H1 (cell line): ENCODE results near the gene MYO1A. TPM values are rescaled to one million over a fixed set of nuclear protein-coding genes. Genes with fewer than 3 reads are reported as not detected.

ENCODE experiments used
- CHD2 ChIP-seq: IDR thresholded peaks from 2 replicates; pipeline ENCODE4 v1.6.1; 2012; ENCODE audit warnings: low read length, improper control_type of control experiment
- EZH2 ChIP-seq: fragments of 200-600 bp; sonication (generic); IDR thresholded peaks from 2 replicates; pipeline ENCODE4 v1.7.1; 2012; ENCODE audit warnings: low read depth, mild to moderate bottlenecking, moderate library complexity, low read length, inconsistent platforms; ENCODE audit not compliant: severe bottlenecking
- MAFK ChIP-seq: IDR thresholded peaks from 2 replicates; pipeline ENCODE4 v1.6.1; 2012; ENCODE audit warnings: low read depth, mild to moderate bottlenecking, improper control_type of control experiment, low read length
- RBBP5 ChIP-seq: IDR thresholded peaks from 2 replicates; pipeline ENCODE4 v1.7.1; 2012; ENCODE audit warnings: low read depth, mild to moderate bottlenecking, inconsistent platforms, low read length, moderate library complexity, borderline replicate concordance
- RFX5 ChIP-seq: IDR thresholded peaks from 2 replicates; pipeline ENCODE4 v1.6.1; 2011; ENCODE audit warnings: low read depth, low read length, improper control_type of control experiment, borderline replicate concordance
- SIN3A ChIP-seq, 2 experiments: IDR thresholded peaks in 1 of 2; conservative IDR thresholded peaks in 1 of 2; 2 replicates each; pipeline ENCODE4 v1.6.1; 2011 to 2012; ENCODE audit warnings: low read length in 2 of 2, improper control_type of control experiment in 1 of 2, low read depth in 1 of 2, mild to moderate bottlenecking in 1 of 2
- SP2 ChIP-seq: IDR thresholded peaks from 2 replicates; pipeline ENCODE4 v1.6.1; 2012; ENCODE audit warnings: mild to moderate bottlenecking, low read length, inconsistent platforms
- TAF1 ChIP-seq: IDR thresholded peaks from 2 replicates; pipeline ENCODE4 v1.6.1; 2011; ENCODE audit warnings: mild to moderate bottlenecking, low read depth, low read length
- TAF7 ChIP-seq: optimal IDR thresholded peaks from 2 replicates; pipeline ENCODE3; 2011; ENCODE audit warnings: low read depth, mild to moderate bottlenecking, inconsistent platforms, low read length, moderate library complexity, borderline replicate concordance
- polyA plus RNA-seq, 7 experiments: library from polyadenylated mRNA; depleted of rRNA in 3 of 7; stranded (reverse) in 5 of 7; unstranded in 2 of 7; fragments of >200 nt in 5 of 7; fragments of 200-250 nt in 2 of 7; gene quantifications; 1 replicate in 5 of 7; 2 replicates in 1 of 7; 4 replicates in 1 of 7; pipeline versions ENCODE4 v1.2.1 to v1.2.3, GENCODE V29; 2011 to 2013; ENCODE audit warnings: missing spikeins in 2 of 7, mixed read lengths in 2 of 7
- total RNA-seq: library from RNA; stranded (reverse); fragmentation: NEBNext Ultra II Directional; extraction: Animal tissue kit (Norgen Biotek cat#: 25700); gene quantifications from 2 replicates; pipeline ENCODE4 v1.2.1, GENCODE V29; 2021

Gene MYO1A
- total and polyA plus RNA-seq, 2 of the 8 experiments (the other 6 are each of a cell fraction or from before 2014, with no cell fraction given), result 0.54 to 0.77 TPM

DNA sequence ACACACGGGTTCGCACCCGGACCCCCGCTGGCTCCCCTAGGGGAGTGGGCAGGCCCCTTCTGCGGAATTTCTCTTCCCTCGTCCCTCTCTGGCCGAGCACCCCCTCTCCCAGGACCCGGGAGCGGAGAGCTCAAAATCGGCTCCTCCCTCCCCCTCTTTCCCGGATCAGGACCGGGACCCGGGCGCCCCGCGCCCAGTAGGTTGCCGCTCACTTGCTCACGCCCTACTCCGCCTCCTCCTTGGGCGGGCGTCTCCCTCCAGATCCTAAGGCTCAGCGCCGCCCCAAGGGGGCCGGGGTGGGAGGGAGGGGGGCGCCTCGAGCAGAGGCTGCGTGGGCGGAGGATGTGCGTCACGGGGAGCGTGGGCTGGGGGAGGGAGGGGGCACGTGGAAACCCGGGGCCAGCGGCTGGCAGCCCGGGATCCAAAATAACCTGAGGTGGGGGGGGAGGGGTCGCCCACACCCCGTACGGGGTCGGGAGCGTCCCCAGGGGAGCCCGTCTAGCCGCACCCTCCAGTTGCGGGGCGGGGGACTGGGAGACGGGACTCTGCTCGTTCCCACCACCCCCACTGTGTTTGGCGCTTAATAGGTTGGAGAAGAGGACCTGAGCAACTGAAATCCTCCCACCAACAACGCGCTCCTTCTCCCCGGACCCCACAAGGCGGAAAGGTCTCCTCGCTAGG is 37.2 kb upstream of the MYO1A start (continued):
- TF ChIP-seq TAF1 (peak; percentile 52), TAF7 (peak; percentile 11), RBBP5 (0 out of 2 replicates have a peak, but pooled peaks have one; percentile 9), EZH2 (no peak), SIN3A (conservative IDR thresholded peaks at IDR 0.05 in 1 of 2, IDR thresholded peaks at IDR 0.05 in 1 of 2; ENCODE audit: low read depth in 1 of 2, low read length in 2 of 2) (peak in 1 of 2 experiments; percentile 15; a peak in 1 of 4 replicates), CHD2 (no peak), MAFK (no peak), SP2 (no peak), RFX5 (no peak)
- TF ChIP-seq, all 59 proteins: peak for 9
